IPS-NIHi7 (cell line): ENCODE data around the gene ZFR2.
"Not testable (repeated sequence)": the region's sequence is repeated elsewhere in the genome, so short reads cannot be mapped to it uniquely, and the experiment has no call there.

ENCODE experiments used
- DNase-seq: peaks from one replicate; pipeline ENCODE4 v3.0.0; 2012; ENCODE audit warnings: mixed read lengths; ENCODE audit errors: extremely low spot score

Gene ZFR2

DNA sequence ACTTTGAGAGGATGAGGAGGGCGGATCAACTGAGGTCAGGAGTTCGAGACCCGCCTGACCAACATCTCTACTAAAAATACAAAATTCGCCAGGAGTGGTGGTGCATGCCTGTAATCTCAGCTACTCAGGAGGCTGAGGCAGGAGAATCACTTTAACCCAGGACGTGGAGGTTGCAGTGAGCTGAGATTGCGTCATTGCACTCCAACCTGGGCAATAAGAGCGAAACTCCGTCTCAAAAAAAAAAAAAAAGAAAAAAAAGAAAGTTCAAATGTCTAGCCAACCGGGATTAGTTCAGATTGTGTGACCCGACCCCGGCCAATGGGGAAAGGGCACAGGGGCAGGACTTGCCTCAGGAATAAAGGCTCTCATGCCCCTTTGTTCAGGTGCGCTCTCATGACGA lies 5.9 kb upstream of the ZFR2 start:
- not testable (repeated sequence) for DNase-seq

DNA sequence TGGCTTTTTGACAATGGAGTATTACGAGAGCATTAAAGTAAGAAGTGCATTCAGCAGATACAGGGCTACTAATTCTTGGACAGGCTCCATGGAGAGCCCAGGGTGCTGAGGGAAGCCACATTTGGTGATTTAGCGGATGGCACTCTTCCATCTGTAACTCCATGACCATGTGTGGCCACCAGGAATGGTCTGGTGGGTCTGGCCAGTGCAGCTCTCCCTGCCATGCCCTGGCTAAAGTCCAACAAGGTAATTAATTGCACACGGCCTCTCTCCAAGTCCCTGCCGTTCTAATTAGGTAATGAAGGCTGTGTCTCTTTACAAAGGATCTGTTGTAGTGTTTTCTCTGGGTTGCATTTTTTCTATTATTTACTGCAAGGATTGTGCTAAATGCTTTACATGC lies 4.3 kb upstream of the ZFR2 start:
- no peak for DNase-seq

DNA sequence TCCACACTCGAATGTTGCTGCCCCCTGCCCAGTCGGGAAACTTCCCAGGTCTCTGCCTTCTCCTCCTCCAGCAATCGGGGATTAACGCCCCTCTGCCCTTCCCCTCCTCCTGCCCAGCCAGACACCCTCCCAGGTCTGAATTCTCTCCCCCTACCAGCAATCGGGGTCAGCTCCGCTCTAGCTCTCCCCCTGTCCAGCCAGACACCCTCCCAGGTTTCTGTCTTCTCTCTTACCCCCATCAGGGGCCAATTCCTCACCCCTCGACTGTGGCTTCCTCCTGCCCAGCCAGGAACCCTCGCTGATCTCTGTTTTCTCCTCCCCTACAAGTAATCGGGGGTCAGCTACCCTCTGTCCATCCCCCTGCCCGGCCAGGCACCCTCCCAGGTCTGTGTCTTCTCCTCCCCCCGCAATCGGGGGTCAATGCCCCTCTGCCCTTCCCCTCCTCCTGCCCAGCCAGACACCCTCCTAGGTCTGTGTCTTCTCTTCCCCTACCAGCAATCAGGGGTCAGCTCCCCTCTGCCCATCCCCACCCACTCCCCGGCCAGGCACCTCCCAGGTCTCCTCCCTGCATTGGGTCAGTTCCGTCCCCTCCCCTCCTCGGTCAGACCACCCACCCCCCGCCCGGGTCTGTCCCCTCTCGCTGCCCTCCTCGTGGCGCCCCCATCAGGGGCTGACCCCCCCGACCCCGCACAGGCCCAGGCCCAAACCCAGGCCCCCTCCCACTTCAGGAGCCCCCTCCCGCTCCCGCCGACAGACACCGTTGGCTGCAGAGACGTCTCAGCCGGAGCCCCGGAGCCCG lies 668 bp downstream of the ZFR2 start:
- DNase-seq: peak; percentile 71

DNA sequence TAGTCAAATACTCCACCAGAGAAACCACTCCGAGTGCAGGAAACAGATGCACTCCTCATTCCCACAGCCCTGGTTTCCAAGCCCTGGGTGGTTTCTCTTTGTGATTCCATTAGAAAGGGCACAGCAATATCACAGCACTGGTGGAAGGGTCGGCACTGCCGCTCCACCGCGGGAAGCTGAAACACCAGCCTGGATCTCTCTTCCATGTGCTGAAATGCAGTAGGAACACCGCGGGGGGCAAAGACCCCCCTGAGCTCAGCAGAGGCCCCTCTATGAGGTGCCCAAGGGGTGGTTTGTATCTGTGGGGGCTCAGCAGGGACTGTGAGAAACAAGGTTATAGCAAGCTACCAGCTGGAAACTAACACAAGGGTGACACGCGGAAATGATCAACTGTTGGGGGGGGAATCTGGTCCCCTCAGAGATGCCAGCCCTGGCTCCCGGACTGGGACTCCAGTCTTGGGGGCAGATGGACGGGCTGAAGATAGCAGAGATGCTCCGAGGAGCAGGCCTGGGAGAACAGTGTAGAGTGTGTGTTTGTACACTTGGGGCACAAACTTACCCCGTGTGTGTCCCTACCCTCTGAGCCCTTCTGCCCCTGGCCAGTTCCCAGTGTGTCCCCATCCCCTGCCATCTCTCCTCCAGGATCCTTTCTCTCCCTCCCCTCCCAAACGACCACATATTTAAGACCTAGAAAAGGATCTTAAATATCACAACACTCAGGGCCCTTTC lies 1.8 kb downstream of the ZFR2 start:
- no peak for DNase-seq

DNA sequence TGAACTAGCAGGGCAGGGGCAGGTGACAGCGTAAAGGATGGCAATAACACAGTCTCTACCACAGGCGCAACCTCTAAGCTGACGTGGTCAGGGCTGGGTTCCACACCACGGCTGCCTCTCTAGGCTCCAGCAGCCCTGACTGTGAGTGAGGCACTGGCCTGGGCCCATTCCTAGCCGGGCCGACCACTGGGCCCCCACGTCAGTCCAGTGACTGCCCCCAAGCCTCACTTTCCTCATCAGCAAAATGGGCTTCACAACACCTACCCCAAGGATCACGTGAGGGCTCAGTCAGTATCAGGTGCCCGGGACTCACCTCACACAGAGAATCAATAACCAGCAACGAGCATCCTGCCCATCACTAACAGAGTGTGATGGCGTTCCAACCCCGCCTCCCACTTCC lies 5.2 kb downstream of the ZFR2 start:
- no peak for DNase-seq

DNA sequence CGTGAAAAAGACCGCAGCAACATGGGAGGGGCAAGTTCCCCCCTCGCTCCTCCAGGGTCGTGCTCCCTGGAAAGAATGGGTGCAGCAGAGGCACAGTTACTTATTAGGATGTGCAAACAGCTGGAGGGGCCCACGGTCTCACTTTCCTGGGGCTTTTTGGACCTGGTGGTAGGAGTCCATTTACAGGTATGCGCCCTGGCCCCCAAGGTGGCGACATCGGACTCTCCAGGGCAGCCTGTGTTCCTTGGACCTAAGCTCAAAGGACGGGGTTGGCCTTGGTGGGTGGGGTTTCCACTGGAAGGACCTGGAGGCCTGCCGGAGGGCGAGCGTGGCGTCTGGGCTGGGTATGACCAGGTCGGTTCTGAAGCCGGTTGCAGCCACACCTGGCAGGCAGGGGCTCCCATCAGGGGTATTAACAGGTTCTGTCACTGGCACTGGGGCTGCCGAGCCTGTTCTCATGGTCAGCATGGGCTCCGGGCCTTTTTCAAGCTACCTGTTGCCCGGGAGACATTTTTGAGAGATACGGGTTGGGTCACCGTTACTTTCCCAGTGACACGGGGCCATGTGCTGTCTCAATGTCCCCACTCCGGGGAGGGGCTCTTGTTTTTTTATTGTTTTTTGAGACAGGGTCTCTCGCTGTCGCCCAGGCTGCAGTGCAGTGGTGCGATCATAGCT lies 5.9 kb downstream of the ZFR2 start:
- no peak for DNase-seq

DNA sequence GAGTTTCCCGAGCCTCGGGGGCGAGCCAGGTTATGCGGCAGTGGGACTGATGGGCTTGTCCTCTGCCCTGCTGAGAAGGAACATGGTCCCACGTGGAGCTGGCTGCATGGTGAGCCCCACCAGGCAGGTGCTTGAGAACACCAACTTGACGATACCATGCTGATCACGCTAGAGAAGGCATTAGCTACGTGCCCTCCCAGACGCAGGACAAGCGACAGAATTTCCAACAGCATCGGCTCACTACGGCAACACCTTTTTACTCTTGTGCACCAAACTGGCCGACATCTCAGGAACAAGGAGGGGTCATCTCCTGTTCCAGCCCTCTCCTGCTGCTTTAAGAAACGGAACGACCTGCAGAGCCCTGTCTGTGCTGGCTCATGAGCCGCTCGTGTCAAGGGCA lies 8.3 kb downstream of the ZFR2 start:
- DNase-seq: no peak

DNA sequence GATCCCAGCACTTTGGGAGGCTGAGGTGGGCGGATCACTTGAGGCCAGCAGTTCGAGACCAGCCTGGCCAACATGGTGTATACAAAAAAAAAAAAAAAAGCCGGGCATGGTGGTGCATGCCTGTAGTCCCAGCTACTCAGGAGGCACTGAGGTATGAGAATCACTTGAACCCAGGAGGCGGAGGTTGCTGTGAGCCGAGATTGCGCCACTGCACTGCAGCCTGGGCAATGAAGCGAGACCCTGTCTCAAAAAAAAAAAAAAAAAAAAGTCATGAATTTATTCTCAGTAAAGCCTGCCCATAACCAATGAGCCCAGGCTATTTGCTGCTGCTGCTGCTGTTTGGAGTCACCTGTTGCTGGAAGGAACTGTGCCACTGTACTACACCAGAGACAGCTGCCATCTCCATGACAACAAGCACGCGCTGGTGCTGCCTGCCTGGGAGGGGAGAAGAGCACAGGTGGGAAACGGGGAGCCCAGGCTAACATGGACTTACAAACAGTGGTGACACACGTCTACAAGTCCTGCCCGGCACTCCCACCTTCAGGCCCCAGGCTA lies 11.3 kb downstream of the ZFR2 start:
- DNase-seq: no peak

DNA sequence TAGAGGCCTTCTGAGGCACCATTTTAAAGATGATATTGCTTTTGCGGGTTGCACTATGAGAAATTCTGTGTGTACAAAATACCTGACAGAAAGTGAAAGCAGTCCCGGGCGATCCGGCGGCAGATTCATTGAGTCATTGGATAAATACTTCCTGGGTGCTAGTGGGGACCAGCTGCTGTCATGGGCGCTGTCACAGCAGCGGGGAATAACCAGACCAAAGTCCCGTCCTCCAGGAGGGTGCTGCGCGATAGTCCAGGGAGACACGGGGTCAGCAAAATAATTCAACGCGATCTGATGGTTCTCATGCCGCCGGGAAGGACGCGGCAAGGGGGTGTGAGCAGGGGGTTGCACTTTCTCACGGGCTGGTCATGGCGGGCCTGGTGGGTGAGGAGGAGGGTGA lies 13.5 kb downstream of the ZFR2 start:
- no peak for DNase-seq

DNA sequence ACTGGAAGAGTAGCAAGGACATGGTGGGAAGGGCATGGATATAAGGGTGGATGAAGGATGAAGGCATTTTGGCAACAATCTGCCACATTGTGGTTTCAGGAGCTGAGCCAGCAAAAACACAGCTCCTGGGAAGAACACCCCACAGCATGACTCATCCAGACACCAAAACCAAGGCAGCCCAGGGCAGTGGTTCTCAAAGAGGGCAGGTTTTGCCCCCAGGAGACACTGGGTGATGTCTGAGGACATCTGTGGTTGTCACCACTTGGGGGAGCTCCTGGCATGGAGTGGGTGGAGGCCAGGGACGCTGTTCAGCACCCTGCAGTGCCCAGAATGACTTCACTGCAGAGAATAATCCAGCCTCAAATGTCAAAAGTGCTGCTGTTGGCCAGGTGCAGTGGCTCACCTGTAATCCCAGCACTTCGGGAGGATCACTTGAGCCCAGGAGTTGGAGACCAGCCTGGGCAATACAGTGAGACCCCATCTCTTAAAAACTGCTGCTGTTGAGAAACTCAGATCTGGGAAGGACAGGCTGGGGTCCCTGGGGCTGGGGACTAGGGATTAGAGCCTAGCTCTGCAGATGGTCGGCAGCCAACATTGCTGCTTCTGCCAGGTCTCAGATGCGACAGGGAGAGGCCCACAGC lies 16.1 kb downstream of the ZFR2 start:
- DNase-seq: no peak

DNA sequence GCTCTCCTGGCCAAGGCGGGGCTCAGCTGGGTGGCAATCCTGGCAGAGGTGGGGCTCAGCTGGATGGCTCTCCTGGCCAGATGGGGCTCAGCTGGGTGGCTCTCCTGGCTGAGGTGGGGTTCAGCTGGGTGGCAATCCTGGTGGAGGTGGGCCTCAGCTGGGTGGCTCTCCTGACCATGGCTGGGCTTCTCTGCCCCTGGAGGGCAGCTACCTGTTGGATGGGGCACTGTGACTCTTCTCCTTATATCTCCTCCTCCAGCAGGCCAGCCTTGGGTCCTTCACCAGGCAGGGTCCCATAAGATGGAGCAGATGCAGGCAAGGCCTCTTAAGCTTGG lies 16.7 kb downstream of the ZFR2 start:
- no peak for DNase-seq

DNA sequence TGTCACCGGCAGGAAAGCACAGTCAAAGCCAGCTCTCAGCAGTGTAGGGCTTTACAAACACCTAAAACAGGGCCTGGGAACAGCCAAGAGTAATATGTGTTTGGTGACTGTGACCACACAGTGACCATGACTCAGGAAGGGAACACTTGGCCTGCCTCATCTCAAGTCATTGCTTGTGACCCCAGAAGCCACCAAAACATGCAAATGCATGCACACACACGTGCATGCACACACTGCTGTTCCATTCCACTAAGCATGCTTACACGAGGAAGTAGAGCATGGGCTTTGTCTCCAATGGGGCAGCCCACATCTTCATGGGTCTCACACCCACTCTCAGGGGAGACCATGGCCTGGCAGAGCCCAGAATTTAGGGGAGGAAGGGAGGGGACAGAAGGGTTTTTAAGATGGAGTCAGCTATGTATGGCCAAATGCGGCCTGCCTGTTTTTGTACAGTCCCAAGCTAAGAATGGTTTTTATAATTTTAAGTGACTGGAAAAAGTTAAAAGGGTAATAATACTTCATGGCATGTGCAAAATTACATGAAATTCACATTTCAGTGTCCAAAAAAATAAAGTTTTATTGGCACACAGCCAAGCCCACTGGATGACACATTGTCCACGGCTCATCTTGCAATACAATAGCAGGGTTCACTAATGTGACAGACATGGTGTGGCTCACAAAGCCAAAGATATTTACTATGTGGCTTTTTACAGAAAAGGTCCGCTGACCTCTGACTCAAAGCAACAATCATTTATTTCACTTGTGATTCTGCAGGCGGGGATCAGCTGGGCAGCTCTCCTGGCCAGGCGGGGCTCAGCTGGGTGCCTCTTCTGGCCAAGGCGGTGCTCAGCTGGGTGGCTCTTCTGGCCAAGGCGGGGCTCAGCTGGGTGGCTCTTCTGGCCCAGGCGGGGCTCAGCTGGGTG lies 17.3 kb downstream of the ZFR2 start:
- DNase-seq: no peak

DNA sequence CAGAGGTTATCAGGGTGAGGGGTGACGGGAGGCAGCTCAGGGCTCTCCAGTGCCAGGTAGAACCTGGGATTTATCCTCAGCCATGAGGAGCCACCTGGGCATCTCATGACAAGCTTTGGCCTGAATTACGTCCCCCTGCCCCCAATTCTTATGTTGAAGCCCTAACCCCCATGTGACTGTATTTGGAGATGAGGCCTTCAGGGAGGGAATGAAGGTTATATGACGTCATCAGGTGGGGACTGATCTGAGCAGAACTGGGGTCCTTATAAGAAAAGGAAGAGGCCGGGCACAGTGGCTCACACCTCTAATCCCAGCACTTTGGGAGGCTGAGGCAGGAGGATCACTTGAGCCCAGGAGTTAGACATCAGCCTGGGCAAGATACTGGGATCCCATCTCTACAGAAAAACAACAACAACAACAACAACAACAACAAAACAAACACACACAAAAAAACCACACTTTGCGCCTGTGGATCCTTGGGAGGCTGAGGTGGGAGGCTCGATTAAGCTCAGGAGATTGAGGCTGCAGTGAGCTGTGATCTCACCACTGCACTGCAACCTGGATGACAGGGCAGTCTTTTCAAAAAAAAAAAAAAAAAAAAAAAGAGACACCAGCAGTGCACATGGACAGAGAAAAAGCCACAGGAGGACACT lies 18.4 kb downstream of the ZFR2 start:
- no peak for DNase-seq

DNA sequence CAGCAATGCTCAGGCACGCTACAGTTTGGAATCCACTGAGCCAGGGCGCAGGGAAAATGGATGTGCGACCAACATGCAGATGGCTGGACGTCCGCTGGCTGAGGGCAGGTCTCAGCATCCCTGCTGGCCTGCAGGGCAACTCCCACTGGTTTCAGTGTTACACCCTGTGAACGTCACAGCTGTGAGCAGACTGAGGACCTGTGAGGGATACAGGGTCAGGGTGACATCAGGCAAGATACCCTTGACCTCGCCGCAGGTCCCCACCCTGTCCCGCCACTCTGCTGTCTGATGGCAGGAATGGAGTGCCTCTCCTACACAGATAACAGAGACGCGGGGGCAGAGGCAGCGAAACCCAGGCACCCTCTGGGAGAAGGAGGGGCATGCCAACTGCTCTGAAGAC lies 19.1 kb downstream of the ZFR2 start:
- no peak for DNase-seq

DNA sequence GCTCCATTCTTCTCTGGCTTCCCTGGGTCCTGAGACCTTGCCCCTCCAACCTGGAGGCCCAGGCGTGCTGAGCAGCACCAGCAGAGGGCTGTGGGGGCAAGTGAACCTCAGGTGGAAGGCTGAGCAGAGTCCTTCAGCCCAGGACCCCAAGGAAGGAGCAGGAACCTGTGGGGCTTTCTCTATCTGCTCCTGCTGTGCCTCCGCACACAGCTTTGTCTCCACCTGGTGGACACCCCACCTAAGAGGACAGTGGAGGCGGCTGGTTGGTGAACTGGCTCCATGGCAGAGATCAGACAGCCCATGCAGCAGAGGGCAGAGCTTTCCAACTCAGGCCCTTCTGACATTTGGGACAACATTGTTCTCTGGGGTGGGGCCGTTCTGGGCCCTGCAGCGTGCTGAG lies 19.7 kb downstream of the ZFR2 start:
- DNase-seq: peak; percentile 65

DNA sequence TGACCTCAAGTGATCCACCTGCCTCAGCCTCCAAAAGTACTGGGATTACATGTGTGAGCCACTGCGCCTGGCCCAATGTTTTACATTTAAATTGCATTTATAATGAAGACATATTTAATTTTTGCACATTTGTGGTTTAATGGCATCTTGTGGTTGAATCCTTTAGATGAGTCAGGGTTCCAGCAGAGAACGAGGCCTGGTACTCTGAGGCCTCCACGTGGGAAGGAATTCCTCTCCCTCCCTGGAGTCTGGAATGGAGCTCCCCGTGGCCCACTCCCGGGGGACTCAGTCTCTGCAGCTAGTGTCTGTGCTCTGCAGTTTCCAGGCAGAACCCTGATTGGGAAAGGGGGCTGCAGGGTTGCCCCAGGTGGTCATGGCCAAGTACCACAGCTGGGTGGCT lies 24.2 kb downstream of the ZFR2 start:
- no peak for DNase-seq

DNA sequence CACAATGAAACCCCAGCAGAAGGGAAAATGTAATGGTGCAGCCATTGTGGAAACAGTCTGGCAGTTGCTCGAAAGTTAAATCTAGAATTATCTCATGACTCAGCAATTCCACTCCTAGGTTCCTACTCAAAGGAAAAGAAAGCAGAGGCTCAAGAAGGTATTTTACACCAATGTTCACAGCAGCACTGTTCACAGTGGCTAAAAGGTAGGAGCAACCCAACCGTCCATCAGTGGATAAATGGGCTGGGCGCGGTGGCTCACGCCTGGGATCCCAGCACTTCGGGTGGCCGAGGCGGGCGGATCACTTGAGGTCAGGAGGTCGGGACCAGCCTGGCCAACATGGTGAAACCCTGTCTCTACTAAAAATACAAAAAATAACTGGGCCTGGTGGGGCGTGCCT lies 25.9 kb downstream of the ZFR2 start:
- DNase-seq: no peak

DNA sequence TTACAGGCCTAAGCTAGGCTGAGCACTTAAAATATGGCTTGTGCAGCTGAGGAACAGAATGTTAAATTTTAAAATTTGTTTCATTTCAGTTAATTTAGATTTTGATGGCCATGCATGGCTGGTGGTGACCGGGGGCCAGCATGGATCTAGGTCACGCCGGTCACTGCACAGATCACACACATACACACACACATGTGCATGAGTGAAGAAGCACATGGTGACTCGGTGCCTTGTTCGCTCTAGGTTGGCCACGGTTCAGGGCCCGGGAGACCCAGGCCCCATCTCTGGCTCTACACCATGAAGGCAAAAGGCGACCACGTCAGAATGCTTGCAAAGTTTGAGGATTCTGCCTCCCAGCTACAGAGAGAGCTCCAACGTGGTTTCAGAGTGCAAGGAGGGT lies 28.0 kb downstream of the ZFR2 start:
- DNase-seq: no peak

DNA sequence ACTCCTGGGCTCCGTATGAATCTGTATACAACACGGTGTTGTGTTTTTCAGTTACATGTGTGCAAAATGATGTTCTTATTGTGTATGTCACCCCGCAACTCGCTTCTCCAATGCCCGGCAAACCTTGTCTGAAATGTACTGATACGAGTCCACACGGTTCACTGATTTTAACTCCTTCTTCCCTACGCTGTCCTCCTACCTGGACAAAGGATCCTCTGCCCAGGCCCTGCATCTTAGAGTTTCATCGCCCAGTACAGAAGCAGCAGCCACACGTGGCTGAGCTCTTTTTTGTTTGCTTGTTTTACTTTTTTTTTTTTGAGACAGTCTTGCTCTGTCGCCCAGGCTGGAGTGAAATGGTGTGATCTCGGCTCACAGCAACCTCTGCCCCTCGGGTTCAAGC lies 28.9 kb downstream of the ZFR2 start:
- no peak for DNase-seq

DNA sequence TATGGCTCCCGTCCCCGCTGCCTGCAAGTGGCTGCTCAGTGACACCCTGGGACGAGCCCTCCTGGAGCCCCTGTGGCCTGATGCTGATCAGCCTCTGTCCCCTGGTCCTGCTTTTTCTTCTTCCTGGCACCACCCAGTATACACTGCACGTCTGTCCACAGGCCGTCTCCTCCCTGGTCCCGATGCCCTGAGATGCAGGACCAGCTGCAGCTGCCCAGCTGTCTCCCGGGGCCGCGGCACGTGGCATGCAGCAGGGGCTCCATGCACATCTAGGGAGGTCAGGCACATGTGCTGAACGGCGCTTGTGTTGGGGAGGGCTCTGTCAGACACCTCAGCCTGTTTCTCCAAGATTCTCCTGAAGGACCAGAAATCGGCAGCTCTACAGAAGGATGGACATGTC lies 30.2 kb downstream of the ZFR2 start:
- DNase-seq: no peak

DNA sequence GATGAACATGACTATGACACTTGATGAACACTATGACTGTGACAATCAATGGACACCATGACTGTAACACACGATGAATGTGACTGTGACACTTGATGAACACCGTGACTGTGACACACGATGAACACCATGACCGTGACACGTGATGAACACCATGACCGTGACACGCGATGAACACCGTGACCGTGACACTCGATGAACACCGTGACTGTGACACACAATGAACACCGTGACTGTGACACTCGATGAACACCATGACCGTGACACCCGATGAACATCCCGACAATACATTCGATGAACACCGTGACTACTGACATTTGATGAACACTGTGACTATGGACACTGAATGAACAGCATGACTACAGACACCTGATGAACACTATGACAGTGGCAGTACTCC lies 30.9 kb downstream of the ZFR2 start:
- DNase-seq: no peak
